Measurements from ENCODE around the gene RPL11. TPM values are rescaled to one million over a fixed set of nuclear protein-coding genes. Genes with fewer than 3 reads are reported as not detected.

RPL11 gene
- total and polyA plus RNA-seq, 2 experiments from 2014 or later: 444 to 555 TPM

- TF ChIP-seq EZH2phosphoT487 (IDR thresholded peaks at IDR 0.05; ENCODE audit: insufficient read depth, low read depth): no peak
- no peak for TF ChIP-seq EZH2 (IDR thresholded peaks at IDR 0.05; ENCODE audit: insufficient read depth, poor library complexity, severe bottlenecking)
- Histone ChIP-seq H3K9ac (no peak overlapping the region), H3K27ac (no peak overlapping the region), H3K4me3 (no peak overlapping the region), H3K4me2 (ENCODE audit: unreplicated experiment) (no peak overlapping the region), H2AFZ (no peak overlapping the region), H3K79me2 (ENCODE audit: insufficient read depth) (peaks cover 93% of the 10 kb centered on the region), H3K36me3 (ENCODE audit: low read depth) (no peaks in the 10 kb centered on the region), H3F3A (ENCODE audit: insufficient read depth) (peaks cover 4% of the 10 kb centered on the region; the same call in 1 of the 2 replicates), H3K27me3 (replicated peaks; ENCODE audit: insufficient read depth) (no peaks in the 10 kb centered on the region), H4K20me1 (ENCODE audit: insufficient read depth) (no peaks in the 10 kb centered on the region; the same call in 1 of the 2 replicates), H3K4me1 (ENCODE audit: insufficient read depth) (no peaks in the 10 kb centered on the region), H3K9me3 (ENCODE audit: low read depth) (no peaks in the 10 kb centered on the region), H3K9me2 (ENCODE audit: insufficient read depth) (no peaks in the 10 kb centered on the region)
- in situ Hi-C loops (cut with MboI): no loop called here
- 92 to 94% methylated on average over 3 of the region's 3 CpGs for WGBS, 2 experiments (ENCODE audit: low coverage in 1 of 2, low lambda C conversion rate in 2 of 2, missing lambda C conversion rate in 2 of 2)
- no peak for DNase-seq
These were observed 27.7 kb downstream of the RPL11 start for GRCh38 chr1:23719162-23719820.

GRCh38 chr1:23720256-23720995 lies 28.8 kb downstream of the RPL11 start:
- Histone ChIP-seq H3K9me3 (ENCODE audit: low read depth) (no peaks in the 10 kb centered on the region), H3K4me2 (ENCODE audit: unreplicated experiment) (no peak overlapping the region), H3K9me2 (ENCODE audit: insufficient read depth) (no peaks in the 10 kb centered on the region), H4K20me1 (ENCODE audit: insufficient read depth) (no peaks in the 10 kb centered on the region; the same call in 1 of the 2 replicates), H3K36me3 (ENCODE audit: low read depth) (no peaks in the 10 kb centered on the region), H3K27me3 (replicated peaks; ENCODE audit: insufficient read depth) (no peaks in the 10 kb centered on the region), H3K4me1 (ENCODE audit: insufficient read depth) (no peaks in the 10 kb centered on the region), H3F3A (ENCODE audit: insufficient read depth) (peaks cover 4% of the 10 kb centered on the region; the same call in 1 of the 2 replicates), H2AFZ (no peak overlapping the region), H3K9ac (no peak overlapping the region), H3K27ac (no peak overlapping the region), H3K4me3 (no peak overlapping the region), H3K79me2 (ENCODE audit: insufficient read depth) (peaks cover 88% of the 10 kb centered on the region)
- DNase-seq: peak; percentile 43
- TF ChIP-seq EZH2 (IDR thresholded peaks at IDR 0.05; ENCODE audit: insufficient read depth, poor library complexity, severe bottlenecking): no peak
- no peak for TF ChIP-seq EZH2phosphoT487 (IDR thresholded peaks at IDR 0.05; ENCODE audit: insufficient read depth, low read depth)
- WGBS, 2 experiments (ENCODE audit: low coverage in 1 of 2, low lambda C conversion rate in 2 of 2, missing lambda C conversion rate in 2 of 2): 86 to 87% methylated on average over 10 of the region's 10 CpGs
- in situ Hi-C loops (cut with MboI): no loop called here

- Histone ChIP-seq H3K4me2 (ENCODE audit: unreplicated experiment) (no peak overlapping the region), H3F3A (ENCODE audit: insufficient read depth) (peaks cover 17% of the 10 kb centered on the region), H3K9ac (no peak overlapping the region), H3K4me3 (no peak overlapping the region), H3K27me3 (replicated peaks; ENCODE audit: insufficient read depth) (no peaks in the 10 kb centered on the region), H3K9me2 (ENCODE audit: insufficient read depth) (no peaks in the 10 kb centered on the region), H3K4me1 (ENCODE audit: insufficient read depth) (peaks cover 11% of the 10 kb centered on the region), H3K27ac (no peak overlapping the region), H4K20me1 (ENCODE audit: insufficient read depth) (no peaks in the 10 kb centered on the region; the same call in 1 of the 2 replicates), H2AFZ (no peak overlapping the region), H3K79me2 (ENCODE audit: insufficient read depth) (peaks cover 83% of the 10 kb centered on the region), H3K9me3 (ENCODE audit: low read depth) (no peaks in the 10 kb centered on the region), H3K36me3 (ENCODE audit: low read depth) (no peaks in the 10 kb centered on the region)
- TF ChIP-seq EZH2 (IDR thresholded peaks at IDR 0.05; ENCODE audit: insufficient read depth, poor library complexity, severe bottlenecking): no peak
- TF ChIP-seq EZH2phosphoT487 (IDR thresholded peaks at IDR 0.05; ENCODE audit: insufficient read depth, low read depth): no peak
- in situ Hi-C loops (cut with MboI): no loop called here
- no peak for DNase-seq
- 81 to 83% methylated on average over 3 of the region's 3 CpGs for WGBS, 2 experiments (ENCODE audit: low coverage in 1 of 2, low lambda C conversion rate in 2 of 2, missing lambda C conversion rate in 2 of 2)
These were observed 31.0 kb downstream of the RPL11 start for GRCh38 chr1:23722652-23723051.

- H3K4me3 ChIP-seq: no peak overlapping the region
- peak; percentile 25 for DNase-seq
- H4K20me1 ChIP-seq (ENCODE audit: insufficient read depth): no peaks in the 10 kb centered on the region
- no peaks in the 10 kb centered on the region for H3K27me3 ChIP-seq (replicated peaks; ENCODE audit: insufficient read depth)
- H3K9ac ChIP-seq: peak overlapping the region; percentile 58
- in situ Hi-C loops (cut with MboI): no loop called here
- H3F3A ChIP-seq (ENCODE audit: insufficient read depth): peaks cover 18% of the 10 kb centered on the region
- no peaks in the 10 kb centered on the region for H3K36me3 ChIP-seq (ENCODE audit: low read depth)
- H3K27ac ChIP-seq: peak overlapping the region; percentile 78
- no peaks in the 10 kb centered on the region for H3K9me2 ChIP-seq (ENCODE audit: insufficient read depth)
- no peak overlapping the region for H2AFZ ChIP-seq
- H3K79me2 ChIP-seq (ENCODE audit: insufficient read depth): peaks cover 84% of the 10 kb centered on the region
- no peaks in the 10 kb centered on the region for H3K9me3 ChIP-seq (ENCODE audit: low read depth)
- peaks cover 15% of the 10 kb centered on the region for H3K4me1 ChIP-seq (ENCODE audit: insufficient read depth)
- no peak overlapping the region for H3K4me2 ChIP-seq (ENCODE audit: unreplicated experiment)
- WGBS, 2 experiments (ENCODE audit: low coverage in 1 of 2, low lambda C conversion rate in 2 of 2, missing lambda C conversion rate in 2 of 2): 57 to 68% methylated on average over 2 of the region's 2 CpGs
- TF ChIP-seq EZH2 (IDR thresholded peaks at IDR 0.05; ENCODE audit: insufficient read depth, poor library complexity, severe bottlenecking): no peak
- TF ChIP-seq EZH2phosphoT487 (IDR thresholded peaks at IDR 0.05; ENCODE audit: insufficient read depth, low read depth): no peak
These were observed 35.1 kb downstream of the RPL11 start for GRCh38 chr1:23726686-23727085.
